H1 (cell line): ENCODE data around the gene CADM1. TPM values are rescaled to one million over a fixed set of nuclear protein-coding genes. Genes with fewer than 3 reads are reported as not detected.

Experiments
- CREB1 ChIP-seq: IDR thresholded peaks from 2 replicates; pipeline ENCODE4 v1.6.1; 2012; ENCODE audit warnings: inconsistent platforms
- JUND ChIP-seq: IDR thresholded peaks from 2 replicates; pipeline ENCODE4 v1.6.1; 2011; ENCODE audit warnings: mild to moderate bottlenecking, improper control_type of control experiment, low read length
- SP4 ChIP-seq: IDR thresholded peaks from 2 replicates; pipeline ENCODE4 v1.6.1; 2012; ENCODE audit warnings: low read length, inconsistent platforms
- polyA plus RNA-seq, 7 experiments: library from polyadenylated mRNA; depleted of rRNA in 3 of 7; stranded (reverse) in 5 of 7; unstranded in 2 of 7; fragments of >200 nt in 5 of 7; fragments of 200-250 nt in 2 of 7; gene quantifications; 1 replicate in 5 of 7; 2 replicates in 1 of 7; 4 replicates in 1 of 7; pipeline versions ENCODE4 v1.2.1 to v1.2.3, GENCODE V29; 2011 to 2013; ENCODE audit warnings: missing spikeins in 2 of 7, mixed read lengths in 2 of 7
- total RNA-seq: library from RNA; stranded (reverse); fragmentation: NEBNext Ultra II Directional; extraction: Animal tissue kit (Norgen Biotek cat#: 25700); gene quantifications from 2 replicates; pipeline ENCODE4 v1.2.1, GENCODE V29; 2021
- TF ChIP-seq, protein P1 (sequence below): IDR thresholded peaks from 2 replicates; pipeline ENCODE4 v1.6.1; 2011; ENCODE audit warnings: low read length, improper control_type of control experiment

CADM1 gene
- total and polyA plus RNA-seq, 2 of the 8 experiments (the other 6 are each of a cell fraction or from before 2014, with no cell fraction given), result 8.3 to 25.3 TPM

DNA sequence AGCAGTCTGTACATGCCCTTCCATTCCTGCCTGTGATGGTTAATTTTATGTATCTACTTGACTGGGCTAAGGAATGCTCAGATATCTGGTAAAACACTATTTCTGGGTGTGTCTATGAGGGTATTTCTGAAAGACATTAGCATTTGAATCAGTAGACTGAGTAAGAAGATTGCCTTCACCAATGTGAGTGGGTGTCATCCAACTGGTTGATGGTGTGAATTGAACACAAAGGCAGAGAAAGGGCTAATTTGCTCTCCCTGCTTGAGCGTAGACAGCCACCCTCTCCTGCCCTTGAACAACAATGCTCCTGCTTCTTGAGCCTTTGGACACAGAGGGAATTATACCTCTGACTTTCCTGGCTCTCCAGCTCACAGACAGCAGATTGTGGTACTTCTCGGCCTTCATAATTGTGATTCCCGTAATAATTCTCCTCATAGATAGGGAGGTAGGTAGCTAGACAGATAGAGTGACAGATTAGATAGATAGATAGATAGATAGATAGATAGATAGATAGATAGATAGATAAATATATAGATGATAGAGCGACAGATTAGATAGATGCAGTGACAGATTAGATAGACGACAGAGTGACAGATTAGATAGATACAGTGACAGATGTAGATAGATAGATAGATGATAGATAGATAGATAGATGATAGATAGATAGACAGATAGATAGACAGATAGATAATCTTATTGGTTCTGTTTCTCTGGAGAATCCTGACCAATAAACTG is 370.6 kb downstream of the CADM1 start (continued):
- TF ChIP-seq SP4 (no peak), JUND (no peak), CREB1 (no peak)
- TF ChIP-seq, protein P1, sequence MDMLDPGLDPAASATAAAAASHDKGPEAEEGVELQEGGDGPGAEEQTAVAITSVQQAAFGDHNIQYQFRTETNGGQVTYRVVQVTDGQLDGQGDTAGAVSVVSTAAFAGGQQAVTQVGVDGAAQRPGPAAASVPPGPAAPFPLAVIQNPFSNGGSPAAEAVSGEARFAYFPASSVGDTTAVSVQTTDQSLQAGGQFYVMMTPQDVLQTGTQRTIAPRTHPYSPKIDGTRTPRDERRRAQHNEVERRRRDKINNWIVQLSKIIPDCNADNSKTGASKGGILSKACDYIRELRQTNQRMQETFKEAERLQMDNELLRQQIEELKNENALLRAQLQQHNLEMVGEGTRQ, result no peak
